ENCODE data around the gene STK32C. TPM values are rescaled to one million over a fixed set of nuclear protein-coding genes. Genes with fewer than 3 reads are reported as not detected.

Gene STK32C
- total and polyA plus RNA-seq, 2 donors (not counting 1 experiment from before 2014, with no cell fraction given), result 9.9 to 16.8 TPM

GRCh38 chr10:132266594-132267161 lies 41.1 kb downstream of the STK32C start:
- intact Hi-C loops (cut with micrococcal nuclease), result no loop called here
- Mint-ChIP-seq H3K4me3 (no peak overlapping the region), H3K4me1 (no peaks in the 10 kb centered on the region), H3K27ac (no peak overlapping the region), H3K9me3 (ENCODE audit: insufficient read depth) (no peaks in the 10 kb centered on the region), H3K27me3 (peaks cover 3% of the 10 kb centered on the region)
- Histone ChIP-seq H3K27ac (ENCODE audit: low read length in 2 of 2) (no peak overlapping the region), H3K4me1 (ENCODE audit: control insufficient read depth in 2 of 2, insufficient read depth in 2 of 2, low read length in 2 of 2) (no peaks in the 10 kb centered on the region), H2AFZ (ENCODE audit: insufficient read depth, low read depth, low read length, poor library complexity, severe bottlenecking) (no peak overlapping the region), H3K9ac (ENCODE audit: low read length) (no peak overlapping the region), H3K36me3 (replicated peaks in 1 of 2; ENCODE audit: control extremely low read depth in 1 of 2, control insufficient read depth in 1 of 2, extremely low read depth in 1 of 2, insufficient read depth in 2 of 2, low read length in 1 of 2) (no peaks in the 10 kb centered on the region), H3K79me2 (ENCODE audit: control insufficient read depth, insufficient read depth, low read length) (no peaks in the 10 kb centered on the region), H3K27me3 (replicated peaks in 1 of 4; ENCODE audit: control extremely low read depth in 1 of 4, control insufficient read depth in 3 of 4, insufficient read depth in 4 of 4, low read length in 3 of 4) (no peaks in the 10 kb centered on the region), H3K4me2 (replicated peaks; ENCODE audit: low read depth, low read length, poor library complexity, severe bottlenecking) (no peak overlapping the region), H3K4me3 (ENCODE audit: control extremely low read depth in 1 of 5, extremely low read depth in 1 of 5, insufficient read depth in 1 of 5, low read depth in 2 of 5, low read length in 4 of 5) (no peak overlapping the region), H4K20me1 (ENCODE audit: control insufficient read depth, insufficient read depth, low read length, poor library complexity, severe bottlenecking) (no peaks in the 10 kb centered on the region), H3K9me3 (ENCODE audit: control extremely low read depth in 1 of 3, control insufficient read depth in 2 of 3, insufficient read depth in 1 of 3, low read length in 2 of 3) (peaks cover 0 to 3% (median 0%) of the 10 kb centered on the region in 3 donors)
- ChIA-PET CTCF (no interaction called here), POLR2A (no interaction called here)
- no peak for ATAC-seq (ENCODE audit: low read depth)
- 71% methylated on average over 23 of the region's 25 CpGs for WGBS (ENCODE audit: insufficient coverage)
- no peak for DNase-seq
- no peak for TF ChIP-seq EZH2 (IDR thresholded peaks at IDR 0.05; ENCODE audit: borderline replicate concordance, insufficient read depth, low read depth, low read length, poor library complexity, severe bottlenecking)
- no peak for TF ChIP-seq CTCF (IDR thresholded peaks at IDR 0.05)

- peaks cover 3% of the 10 kb centered on the region for H3K27me3 Mint-ChIP-seq
Observed at GRCh38 chr10:132265890-132266496, 41.8 kb downstream of the STK32C start.

More at GRCh38 chr10:132265890-132266496, 41.8 kb downstream of the STK32C start:
- POLR2A ChIA-PET, result no interaction called here
- H3K27ac ChIP-seq (ENCODE audit: low read length in 2 of 2), result no peak overlapping the region
- H3K27me3 ChIP-seq (replicated peaks in 1 of 4; ENCODE audit: control extremely low read depth in 1 of 4, control insufficient read depth in 3 of 4, insufficient read depth in 4 of 4, low read length in 3 of 4), result no peaks in the 10 kb centered on the region
- Mint-ChIP-seq H3K4me3 (no peak overlapping the region), H3K27ac (no peak overlapping the region), H3K9me3 (ENCODE audit: insufficient read depth) (no peaks in the 10 kb centered on the region), H3K4me1 (no peaks in the 10 kb centered on the region)
- H2AFZ ChIP-seq (ENCODE audit: insufficient read depth, low read depth, low read length, poor library complexity, severe bottlenecking), result no peak overlapping the region
- peaks cover 0 to 3% (median 0%) of the 10 kb centered on the region in 3 donors for H3K9me3 ChIP-seq (ENCODE audit: control extremely low read depth in 1 of 3, control insufficient read depth in 2 of 3, insufficient read depth in 1 of 3, low read length in 2 of 3)
- no peak for DNase-seq
- no peaks in the 10 kb centered on the region for H4K20me1 ChIP-seq (ENCODE audit: control insufficient read depth, insufficient read depth, low read length, poor library complexity, severe bottlenecking)
- H3K9ac ChIP-seq (ENCODE audit: low read length), result no peak overlapping the region
- 93% methylated on average over 7 of the region's 15 CpGs for WGBS (ENCODE audit: insufficient coverage)
- CTCF ChIA-PET, result no interaction called here
- no peak for ATAC-seq (ENCODE audit: low read depth)
- H3K4me1 ChIP-seq (ENCODE audit: control insufficient read depth in 2 of 2, insufficient read depth in 2 of 2, low read length in 2 of 2), result no peaks in the 10 kb centered on the region
- H3K4me3 ChIP-seq (ENCODE audit: control extremely low read depth in 1 of 5, extremely low read depth in 1 of 5, insufficient read depth in 1 of 5, low read depth in 2 of 5, low read length in 4 of 5), result no peak overlapping the region
- no peak overlapping the region for H3K4me2 ChIP-seq (replicated peaks; ENCODE audit: low read depth, low read length, poor library complexity, severe bottlenecking)
- no peaks in the 10 kb centered on the region for H3K36me3 ChIP-seq (replicated peaks in 1 of 2; ENCODE audit: control extremely low read depth in 1 of 2, control insufficient read depth in 1 of 2, extremely low read depth in 1 of 2, insufficient read depth in 2 of 2, low read length in 1 of 2)
- intact Hi-C loops (cut with micrococcal nuclease), result no loop called here
- TF ChIP-seq EZH2 (IDR thresholded peaks at IDR 0.05; ENCODE audit: borderline replicate concordance, insufficient read depth, low read depth, low read length, poor library complexity, severe bottlenecking) (no peak), CTCF (IDR thresholded peaks at IDR 0.05) (no peak)
- no peaks in the 10 kb centered on the region for H3K79me2 ChIP-seq (ENCODE audit: control insufficient read depth, insufficient read depth, low read length)

Measured in B cell (primary cell).